ENCODE data around the gene MCTP1. TPM values are rescaled to one million over a fixed set of nuclear protein-coding genes. Genes with fewer than 3 reads are reported as not detected.

The MCTP1 gene
- total RNA-seq, 1 experiment from 2014 or later, result 2.5 TPM

- H4K8ac ChIP-seq (replicated peaks; ENCODE audit: insufficient read length, low read depth, low read length), result no peak overlapping the region
- no peak for TF ChIP-seq CTCF (conservative IDR thresholded peaks at IDR 0.05)
- Mint-ChIP-seq H3K4me3 (no peak overlapping the region), H3K27ac (peak overlapping the region in 1 of 3 experiments; percentile 48; a peak in 1 of 7 replicates), H3K9me3 (peaks cover 2% of the 10 kb centered on the region in 2 experiments; a peak in 3 of 5 replicates), H3K27me3 (ENCODE audit: low read depth) (no peaks in the 10 kb centered on the region), H3K36me3 (ENCODE audit: insufficient read depth in 1 of 3, low read depth in 3 of 3) (peaks cover 3 to 4% (median 3%) of the 10 kb centered on the region in 3 experiments; a peak in 5 of 7 replicates), H3K4me1 (peaks cover 4 to 5% of the 10 kb centered on the region in 2 experiments)
- no peaks in the 10 kb centered on the region for H3K4me1 ChIP-seq (ENCODE audit: insufficient read depth, low read length)
- no peak overlapping the region for H2AFZ ChIP-seq (ENCODE audit: low read length)
- H3K14ac ChIP-seq (ENCODE audit: insufficient read depth, low read length), result no peak overlapping the region
- H3K9ac ChIP-seq (ENCODE audit: extremely low read depth, insufficient read length, low read length), result no peak overlapping the region
- H4K91ac ChIP-seq (ENCODE audit: insufficient read length, low read depth, low read length), result no peak overlapping the region
- H3K79me1 ChIP-seq (ENCODE audit: insufficient read depth, low read depth, low read length, poor library complexity, severe bottlenecking), result no peaks in the 10 kb centered on the region
- no peak overlapping the region for H3K23ac ChIP-seq (ENCODE audit: insufficient read length, low read depth, low read length)
- H3T11ph ChIP-seq (ENCODE audit: low read length), result no peak overlapping the region
- no peak overlapping the region for H3K4me2 ChIP-seq (ENCODE audit: insufficient read depth, insufficient read length, low read length)
- H3K4ac ChIP-seq (ENCODE audit: low read depth, low read length), result no peak overlapping the region
- no peaks in the 10 kb centered on the region for H3K27me3 ChIP-seq (ENCODE audit: insufficient read depth, low read length)
- H4K5ac ChIP-seq (ENCODE audit: insufficient read length, low read depth, low read length), result no peak overlapping the region
- no peak overlapping the region for H2BK15ac ChIP-seq (ENCODE audit: low read depth, low read length)
- no CpG with 5 or more reads among the region's 5 CpGs for WGBS (ENCODE audit: extremely low coverage, insufficient read length, low lambda C conversion rate)
- H2AK5ac ChIP-seq (ENCODE audit: insufficient read length, low read length), result no peak overlapping the region
- no peak overlapping the region for H2BK12ac ChIP-seq (ENCODE audit: insufficient read length, low read depth, low read length)
- H3K9me3 ChIP-seq (ENCODE audit: control insufficient read depth, low read depth, low read length), result no peaks in the 10 kb centered on the region
- H3K56ac ChIP-seq (ENCODE audit: insufficient read length, low read depth, low read length), result no peak overlapping the region
- H2BK5ac ChIP-seq (ENCODE audit: insufficient read length, low read length), result no peak overlapping the region
- no peak overlapping the region for H3K27ac ChIP-seq (ENCODE audit: insufficient read length, low read depth, low read length)
- no peak overlapping the region for H3K18ac ChIP-seq (ENCODE audit: insufficient read length, low read depth, low read length)
- no peaks in the 10 kb centered on the region for H4K20me1 ChIP-seq (ENCODE audit: control insufficient read depth, insufficient read depth, insufficient read length)
- no peaks in the 10 kb centered on the region for H3K23me2 ChIP-seq (ENCODE audit: insufficient read length, low read depth, low read length, poor library complexity, severe bottlenecking)
- no peak overlapping the region for H2BK20ac ChIP-seq (ENCODE audit: low read depth, low read length, poor library complexity, severe bottlenecking)
- no peak for DNase-seq
- no peak overlapping the region for H2BK120ac ChIP-seq (ENCODE audit: low read depth, low read length, poor library complexity, severe bottlenecking)
- H3K79me2 ChIP-seq (ENCODE audit: insufficient read depth, low read length), result no peaks in the 10 kb centered on the region
These were observed 227.3 kb downstream of the MCTP1 start for GRCh38 chr5:95057615-95058014.

Measured in H9 (cell line).